ENCODE measurements around the gene GALNT13. TPM values are rescaled to one million over a fixed set of nuclear protein-coding genes. Genes with fewer than 3 reads are reported as not detected.

The GALNT13 gene
- polyA plus RNA-seq, 2 of the 4 experiments (the other 2 are of a cell fraction) = 12.1 to 15.6 TPM

- POLR2A ChIA-PET = no interaction called here
Observed at GRCh38 chr2:154125891-154126290, 254.2 kb downstream of the GALNT13 start.

DNA sequence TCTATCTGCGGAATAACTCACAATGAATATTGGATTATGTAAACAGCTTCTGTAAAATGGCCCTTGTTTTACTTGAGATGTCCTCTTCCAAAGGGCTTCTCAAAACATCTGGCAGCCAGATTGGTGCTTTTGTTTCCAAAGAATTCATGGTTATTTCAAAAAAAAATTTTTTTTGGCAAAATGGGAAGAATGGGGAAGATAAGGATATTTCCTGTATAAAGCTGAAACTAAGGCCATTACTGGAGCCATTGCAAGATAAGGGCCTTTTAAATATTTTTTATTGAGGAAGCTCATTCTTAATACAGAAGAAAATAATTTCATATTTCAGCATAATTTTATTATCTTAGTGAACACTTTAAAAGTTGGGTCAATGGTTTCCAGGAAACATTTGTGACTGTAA, 259.1 kb downstream of the GALNT13 start:
- TF ChIP-seq CHD4 (IDR thresholded peaks at IDR 0.05; ENCODE audit: borderline replicate concordance) (no peak), JUNB (IDR thresholded peaks at IDR 0.05) (no peak), KDM1A (IDR thresholded peaks at IDR 0.05; ENCODE audit: low read depth) (no peak), NR3C1 (IDR thresholded peaks at IDR 0.05) (no peak), REST (IDR thresholded peaks at IDR 0.05) (no peak), MAFK (IDR thresholded peaks at IDR 0.05; ENCODE audit: partially characterized antibody) (no peak), ZSCAN20 (CRISPR knock-in tag; IDR thresholded peaks at IDR 0.05) (no peak), ZC3H11A (IDR thresholded peaks at IDR 0.05) (no peak), HDAC2 (IDR thresholded peaks at IDR 0.05) (no peak), ZFP36 (IDR thresholded peaks at IDR 0.05; ENCODE audit: borderline replicate concordance, partially characterized antibody) (no peak), MYC (IDR thresholded peaks at IDR 0.05; ENCODE audit: borderline replicate concordance, low read length) (no peak), MAX (IDR thresholded peaks at IDR 0.05) (no peak), RARB (CRISPR knock-in tag; IDR thresholded peaks at IDR 0.05) (no peak), NFE2L2 (conservative IDR thresholded peaks at IDR 0.05; ENCODE audit: low read length) (no peak), POLR2A (IDR thresholded peaks at IDR 0.05; ENCODE audit: low read length) (no peak), ZNF302 (CRISPR knock-in tag; IDR thresholded peaks at IDR 0.05) (no peak)
- TF ChIP-seq, protein P1, sequence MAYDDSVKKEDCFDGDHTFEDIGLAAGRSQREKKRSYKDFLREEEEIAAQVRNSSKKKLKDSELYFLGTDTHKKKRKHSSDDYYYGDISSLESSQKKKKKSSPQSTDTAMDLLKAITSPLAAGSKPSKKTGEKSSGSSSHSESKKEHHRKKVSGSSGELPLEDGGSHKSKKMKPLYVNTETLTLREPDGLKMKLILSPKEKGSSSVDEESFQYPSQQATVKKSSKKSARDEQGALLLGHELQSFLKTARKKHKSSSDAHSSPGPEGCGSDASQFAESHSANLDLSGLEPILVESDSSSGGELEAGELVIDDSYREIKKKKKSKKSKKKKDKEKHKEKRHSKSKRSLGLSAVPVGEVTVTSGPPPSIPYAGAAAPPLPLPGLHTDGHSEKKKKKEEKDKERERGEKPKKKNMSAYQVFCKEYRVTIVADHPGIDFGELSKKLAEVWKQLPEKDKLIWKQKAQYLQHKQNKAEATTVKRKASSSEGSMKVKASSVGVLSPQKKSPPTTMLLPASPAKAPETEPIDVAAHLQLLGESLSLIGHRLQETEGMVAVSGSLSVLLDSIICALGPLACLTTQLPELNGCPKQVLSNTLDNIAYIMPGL (CRISPR knock-in tag; IDR thresholded peaks at IDR 0.05; ENCODE audit: borderline replicate concordance) = no peak
- TF ChIP-seq, protein P2, sequence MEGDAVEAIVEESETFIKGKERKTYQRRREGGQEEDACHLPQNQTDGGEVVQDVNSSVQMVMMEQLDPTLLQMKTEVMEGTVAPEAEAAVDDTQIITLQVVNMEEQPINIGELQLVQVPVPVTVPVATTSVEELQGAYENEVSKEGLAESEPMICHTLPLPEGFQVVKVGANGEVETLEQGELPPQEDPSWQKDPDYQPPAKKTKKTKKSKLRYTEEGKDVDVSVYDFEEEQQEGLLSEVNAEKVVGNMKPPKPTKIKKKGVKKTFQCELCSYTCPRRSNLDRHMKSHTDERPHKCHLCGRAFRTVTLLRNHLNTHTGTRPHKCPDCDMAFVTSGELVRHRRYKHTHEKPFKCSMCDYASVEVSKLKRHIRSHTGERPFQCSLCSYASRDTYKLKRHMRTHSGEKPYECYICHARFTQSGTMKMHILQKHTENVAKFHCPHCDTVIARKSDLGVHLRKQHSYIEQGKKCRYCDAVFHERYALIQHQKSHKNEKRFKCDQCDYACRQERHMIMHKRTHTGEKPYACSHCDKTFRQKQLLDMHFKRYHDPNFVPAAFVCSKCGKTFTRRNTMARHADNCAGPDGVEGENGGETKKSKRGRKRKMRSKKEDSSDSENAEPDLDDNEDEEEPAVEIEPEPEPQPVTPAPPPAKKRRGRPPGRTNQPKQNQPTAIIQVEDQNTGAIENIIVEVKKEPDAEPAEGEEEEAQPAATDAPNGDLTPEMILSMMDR (IDR thresholded peaks at IDR 0.05) = no peak
- H3K4me1 ChIP-seq = peaks cover 6% of the 10 kb centered on the region; the same call in 1 of the 3 replicates
- FAIRE-seq (no peak), ATAC-seq (no peak), DNase-seq (ENCODE audit: low read depth in 1 of 2, low spot score in 1 of 2) (no peak)
- ChIA-PET POLR2A (no interaction called here), CTCF (no interaction called here)
- no peak overlapping the region for H3K27ac ChIP-seq
- no peak overlapping the region for H3K4me2 ChIP-seq
- H3K4me3 ChIP-seq = no peak overlapping the region
- WGBS (ENCODE audit: missing lambda C conversion rate) = 96% methylated on average over 1 of the region's 1 CpG
- H3K9me3 ChIP-seq = no peaks in the 10 kb centered on the region

More at GRCh38 chr2:154125891-154126290, 254.2 kb downstream of the GALNT13 start:
- Histone ChIP-seq H3K4me2 (no peak overlapping the region), H3K4me1 (no peaks in the 10 kb centered on the region; the same call in 2 of the 3 replicates), H3K9me3 (0 out of 3 replicates have a peak, but pooled peaks cover 2% of the 10 kb centered on the region), H3K27ac (peak overlapping the region in 1 of 2 experiments; percentile 29; a peak in 3 of 6 replicates), H3K4me3 (no peak overlapping the region)
- CTCF ChIA-PET = no interaction called here
- DNase-seq (ENCODE audit: low read depth in 1 of 2, low spot score in 1 of 2) (no peak), FAIRE-seq (no peak), ATAC-seq (no peak)
- TF ChIP-seq RARB (CRISPR knock-in tag; IDR thresholded peaks at IDR 0.05) = no peak
- no peak for TF ChIP-seq EP300 (IDR thresholded peaks at IDR 0.05)
- TF ChIP-seq ESRRA (IDR thresholded peaks at IDR 0.05; ENCODE audit: borderline replicate concordance, low read length) = no peak
- no peak for TF ChIP-seq GATA3 (IDR thresholded peaks at IDR 0.05; ENCODE audit: borderline replicate concordance)
- TF ChIP-seq SREBF2 (IDR thresholded peaks at IDR 0.05) = no peak
- no peak for TF ChIP-seq BCL3 (IDR thresholded peaks at IDR 0.05)
- no peak for TF ChIP-seq HOXB5 (CRISPR knock-in tag; IDR thresholded peaks at IDR 0.05)
- no peak for TF ChIP-seq EHMT2 (IDR thresholded peaks at IDR 0.05; ENCODE audit: low read depth)
- no peak for TF ChIP-seq KDM5A (IDR thresholded peaks at IDR 0.05)
- no peak for TF ChIP-seq NR3C1 (IDR thresholded peaks at IDR 0.05)
